HG03175 (cell line): Measurements from ENCODE around the gene TRAF2.
"Not testable (repeated sequence)": the region's sequence is repeated elsewhere in the genome, so short reads cannot be mapped to it uniquely, and the experiment has no call there.

ENCODE experiments used
- ATAC-seq: cut with Tn5 transposase; IDR thresholded peaks from one replicate; pipeline ENCODE4 v1.9.1; 2021; ENCODE audit warnings: mild to moderate bottlenecking, moderate library complexity; ENCODE audit not compliant: unreplicated experiment

Gene TRAF2

DNA sequence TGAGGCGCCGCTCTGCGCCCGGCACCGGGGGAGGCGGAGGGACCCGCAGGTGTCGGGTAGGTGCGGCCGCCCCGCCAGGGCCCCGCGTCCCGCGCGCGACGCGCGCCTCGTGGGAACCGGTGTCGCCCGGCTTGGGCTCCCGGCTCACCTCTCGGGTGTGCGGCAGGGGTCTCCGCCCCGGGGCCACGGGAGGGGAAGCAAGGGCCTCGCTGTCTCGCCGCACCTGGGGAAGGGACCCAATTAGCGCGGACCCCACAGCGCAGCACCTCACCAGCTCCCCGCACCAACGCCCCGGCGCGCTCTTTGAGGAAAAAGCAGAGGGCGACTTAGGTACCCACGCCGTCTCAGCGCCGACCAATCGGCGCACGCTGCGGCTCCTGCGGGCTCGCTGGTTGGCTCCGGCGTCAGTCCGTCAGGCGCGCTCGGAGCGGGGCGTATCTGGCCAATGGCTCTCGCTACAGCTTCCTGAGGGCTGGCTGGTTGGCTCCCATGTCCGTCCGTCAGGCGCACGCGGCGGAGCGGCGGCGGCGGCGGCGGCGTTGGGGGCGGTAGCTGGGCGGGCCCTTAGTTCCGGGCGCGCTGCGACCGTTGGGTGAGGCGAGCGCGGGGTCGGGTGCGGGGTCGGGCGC lies at the start of gene TRAF2:
TSS of gene TRAF2 (plus strand) at position 567 of the 629 bp plus-strand sequence. CDS start 12,225 bp downstream, outside the sequence.
- ATAC-seq, result peak; percentile 88

- ATAC-seq, result no peak
Measured at GRCh38 chr9:136837146-136837855, 49.0 kb upstream of the TRAF2 start.

DNA sequence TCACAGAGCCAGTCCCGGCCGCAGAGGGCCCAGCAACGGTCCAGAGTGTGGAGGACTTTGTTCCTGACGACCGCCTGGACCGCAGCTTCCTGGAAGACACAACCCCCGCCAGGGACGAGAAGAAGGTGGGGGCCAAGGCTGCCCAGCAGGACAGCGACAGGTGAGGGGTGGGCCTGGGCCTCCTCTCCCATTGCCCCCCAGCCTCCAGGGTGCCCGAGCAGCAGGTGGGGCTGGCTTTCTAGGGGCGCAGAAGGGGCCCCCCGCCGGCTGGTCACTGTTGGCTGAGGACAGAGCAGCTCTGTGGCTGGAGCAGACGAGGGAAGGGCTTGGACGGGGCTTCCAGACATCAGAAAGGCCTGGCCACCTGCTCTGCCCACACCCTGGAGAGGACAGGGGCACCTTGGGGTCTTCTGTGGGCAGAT lies 48.4 kb upstream of the TRAF2 start:
- not testable (repeated sequence) for ATAC-seq

DNA sequence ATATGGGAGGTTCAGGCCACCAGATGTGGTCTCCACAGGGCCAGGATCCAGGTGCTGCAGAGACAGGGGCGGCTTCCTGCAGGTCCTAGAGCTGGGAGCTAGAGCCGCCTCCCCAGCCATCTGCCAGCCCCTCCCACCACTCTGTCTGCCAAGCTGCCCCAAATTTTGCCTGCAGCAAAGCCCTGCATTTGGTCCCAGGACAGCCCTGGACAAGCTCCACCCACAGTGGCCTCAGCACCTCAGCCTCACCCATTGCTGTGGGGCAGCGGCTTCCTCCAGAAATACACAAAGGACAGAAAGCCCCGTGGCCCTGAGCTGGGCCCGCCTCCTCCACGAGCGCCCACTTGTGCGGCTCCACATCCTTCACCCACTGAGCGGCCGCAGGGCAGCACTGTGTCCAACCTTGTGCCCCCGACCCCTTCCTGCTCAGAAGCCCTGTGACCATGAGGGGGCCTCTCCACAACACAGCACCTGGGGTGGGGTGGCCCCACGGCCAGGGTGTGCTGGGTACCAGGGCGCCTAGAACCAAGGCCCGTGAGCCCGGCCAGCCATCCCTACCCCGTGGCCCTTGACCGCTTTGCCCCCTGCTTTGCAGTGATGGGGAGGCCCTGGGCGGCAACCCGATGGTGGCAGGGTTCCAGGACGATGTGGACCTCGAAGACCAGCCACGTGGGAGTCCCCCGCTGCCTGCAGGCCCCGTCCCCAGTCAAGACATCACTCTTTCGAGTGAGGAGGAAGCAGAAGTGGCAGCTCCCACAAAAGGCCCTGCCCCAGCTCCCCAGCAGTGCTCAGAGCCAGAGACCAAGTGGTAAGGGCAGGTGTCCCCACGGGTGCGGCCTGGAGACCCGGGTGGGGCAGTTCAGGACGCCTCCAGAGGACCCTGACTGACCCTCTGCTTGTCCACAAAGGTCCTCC lies 47.7 kb upstream of the TRAF2 start:
- ATAC-seq, result no peak

- no peak for ATAC-seq
Measured at GRCh38 chr9:136839229-136840139, 46.8 kb upstream of the TRAF2 start.

DNA sequence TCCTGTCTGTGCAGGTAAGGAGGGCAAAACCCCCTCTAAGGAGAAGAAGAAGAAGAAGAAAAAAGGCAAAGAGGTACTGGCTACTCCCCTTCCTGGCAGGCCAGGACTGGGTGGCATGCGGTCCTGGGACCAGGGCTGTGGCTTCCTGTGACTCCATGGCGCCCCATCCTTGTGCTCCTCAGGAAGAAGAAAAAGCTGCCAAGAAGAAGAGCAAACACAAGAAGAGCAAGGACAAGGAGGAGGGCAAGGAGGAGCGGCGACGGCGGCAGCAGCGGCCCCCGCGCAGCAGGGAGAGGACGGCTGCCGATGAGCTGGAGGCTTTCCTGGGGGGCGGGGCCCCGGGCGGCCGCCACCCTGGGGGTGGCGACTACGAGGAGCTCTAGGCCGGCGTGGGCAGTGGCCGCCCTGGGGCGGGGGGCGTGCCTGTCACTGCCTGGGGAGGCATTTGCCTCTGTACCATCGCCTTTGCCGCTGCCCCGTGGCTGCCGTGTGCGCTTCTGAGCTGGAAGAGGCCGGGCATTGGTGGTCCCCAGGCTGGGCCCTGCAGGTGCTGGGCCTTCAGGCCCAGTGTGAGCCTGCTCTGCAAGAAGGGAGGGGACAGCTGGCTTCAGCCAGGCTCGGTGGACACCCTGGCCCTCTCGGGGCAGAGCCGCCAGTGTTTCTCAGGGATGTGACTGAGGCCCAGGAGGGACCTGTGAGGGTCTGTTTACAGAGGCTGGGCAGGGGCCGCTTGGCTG lies 46.0 kb upstream of the TRAF2 start:
- no peak for ATAC-seq

GRCh38 chr9:136840877-136841645 lies 45.3 kb upstream of the TRAF2 start:
- ATAC-seq, result no peak

GRCh38 chr9:136841646-136842379 lies 44.5 kb upstream of the TRAF2 start:
- not testable (repeated sequence) for ATAC-seq

GRCh38 chr9:136842380-136842948 lies 43.9 kb upstream of the TRAF2 start, which contains the start of gene AJM1:
Gene AJM1, plus strand, starts transcription at chr9:136842478. Its CDS starts 1,937 bp downstream, at chr9:136844415.
- peak; percentile 79 for ATAC-seq

- ATAC-seq, result not testable (repeated sequence)
Measured at GRCh38 chr9:136843159-136843800, 43.0 kb upstream of the TRAF2 start.

DNA sequence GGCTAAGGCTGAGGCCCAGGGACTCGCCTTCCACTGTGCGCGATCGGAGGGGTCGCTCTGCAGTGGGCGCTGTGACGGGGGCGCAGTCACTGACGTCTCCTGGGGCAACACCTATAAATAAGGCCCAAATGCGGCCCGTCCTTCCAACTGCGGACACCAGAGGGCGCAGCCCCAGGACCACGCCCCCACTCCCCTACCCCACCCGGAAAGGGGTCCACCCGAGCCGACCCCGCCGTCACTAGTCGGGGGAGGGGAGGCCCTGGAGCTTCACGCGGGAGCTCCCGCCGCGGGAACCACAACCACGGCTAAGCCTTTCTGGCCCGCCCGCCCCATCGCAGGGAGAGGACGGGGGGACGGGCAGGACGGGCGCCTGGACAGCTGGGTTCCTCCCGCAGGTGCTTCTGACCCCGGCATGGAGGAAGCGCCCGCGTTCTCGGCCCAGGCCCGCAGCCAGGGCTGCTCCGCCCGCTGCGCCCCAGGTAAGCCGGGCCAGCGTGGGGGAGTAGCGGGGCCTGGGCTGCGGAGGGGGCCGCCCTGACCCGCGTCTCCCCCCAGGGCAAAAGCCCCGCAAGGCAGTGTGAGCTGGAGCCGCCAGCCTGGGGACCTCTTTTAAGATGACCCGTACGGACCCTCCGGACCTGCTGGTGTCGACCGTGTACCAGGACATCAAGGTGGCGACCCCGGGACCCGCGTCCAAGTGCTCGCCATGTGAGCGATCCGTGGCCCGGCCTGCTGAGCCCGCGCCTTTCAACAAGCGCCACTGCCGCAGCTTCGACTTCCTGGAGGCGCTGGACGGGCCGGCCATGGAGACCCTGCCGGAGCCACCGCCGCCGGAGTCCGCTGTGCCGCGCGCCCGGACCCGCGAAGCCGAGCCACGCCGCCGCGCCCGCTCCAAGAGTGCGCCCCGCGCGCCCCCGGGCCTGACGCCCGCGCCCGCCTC lies 42.2 kb upstream of the TRAF2 start:
- not testable (repeated sequence) for ATAC-seq

DNA sequence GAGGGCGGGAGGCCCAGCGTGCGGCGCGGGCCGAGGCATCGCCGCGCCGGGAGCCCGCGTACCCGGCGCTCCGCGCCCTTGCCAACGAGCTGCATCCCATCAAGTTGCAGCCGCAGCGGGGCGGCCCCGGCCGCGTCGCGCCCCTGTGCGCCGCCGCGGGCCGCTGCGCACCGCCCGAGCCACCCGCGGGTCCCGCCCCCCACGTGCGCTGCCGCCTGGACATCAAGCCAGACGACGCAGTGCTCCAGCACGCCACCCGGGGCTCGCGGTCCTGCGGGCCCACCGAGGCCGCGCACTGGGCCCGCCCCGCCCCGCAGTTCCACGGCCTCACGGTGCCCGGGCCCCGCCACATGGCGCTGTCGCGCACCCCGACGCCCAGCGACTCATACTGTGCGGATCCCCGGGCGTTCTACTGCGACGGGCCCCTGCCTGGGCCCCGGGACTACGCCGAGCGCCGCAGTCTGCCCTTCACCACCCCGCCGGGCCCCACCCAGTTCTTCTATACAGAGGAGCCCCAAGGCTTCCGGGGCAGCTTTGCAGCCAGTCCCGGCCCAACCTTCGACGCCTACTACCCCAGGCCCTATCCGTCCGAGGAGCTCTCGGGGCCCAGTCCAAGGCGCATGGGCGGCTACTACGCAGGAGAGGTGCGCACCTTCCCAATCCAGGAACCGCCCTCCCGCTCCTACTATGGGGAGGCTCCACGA lies 41.4 kb upstream of the TRAF2 start:
- ATAC-seq, result no peak

GRCh38 chr9:136845465-136846260 lies 40.7 kb upstream of the TRAF2 start:
- ATAC-seq, result no peak

DNA sequence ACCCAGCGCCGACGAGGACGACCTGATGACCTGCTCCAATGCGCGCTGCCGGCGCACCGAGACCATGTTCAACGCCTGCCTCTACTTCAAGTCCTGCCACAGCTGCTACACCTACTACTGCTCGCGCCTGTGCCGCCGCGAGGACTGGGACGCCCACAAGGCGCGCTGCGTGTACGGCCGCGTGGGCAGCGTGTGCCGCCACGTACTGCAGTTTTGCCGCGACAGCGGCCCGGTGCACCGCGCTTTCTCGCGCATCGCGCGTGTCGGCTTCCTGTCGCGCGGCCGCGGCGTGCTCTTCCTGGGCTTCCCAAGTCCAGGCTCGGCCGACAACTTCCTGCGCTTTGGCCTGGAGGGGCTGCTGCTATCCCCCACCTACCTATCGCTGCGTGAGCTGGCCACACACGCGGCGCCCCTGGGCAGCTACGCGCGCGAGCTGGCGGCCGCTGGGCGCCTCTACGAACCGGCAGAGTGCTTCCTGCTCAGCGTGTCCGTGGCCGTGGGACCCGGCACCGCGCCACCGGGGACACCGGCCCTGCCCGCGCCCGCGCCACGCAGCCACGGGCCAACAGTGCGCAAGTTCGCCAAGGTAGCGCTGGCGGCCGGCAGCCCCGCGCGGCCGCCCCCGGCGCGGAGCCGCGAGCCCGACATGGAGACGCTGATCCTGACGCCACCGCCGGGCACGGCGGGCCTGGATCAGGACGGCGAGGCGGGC lies 39.8 kb upstream of the TRAF2 start:
- no peak for ATAC-seq
